MCF 10A (cell line): ENCODE results near the gene FGF5. TPM values are rescaled to one million over a fixed set of nuclear protein-coding genes. Genes with fewer than 3 reads are reported as not detected.

ENCODE experiments used
- BruUV-seq: library from RNA; stranded (reverse); fragments of 400-500 nt; replicated peaks from 2 replicates; lab custom pipeline; 2021; lab: Mats Ljungman, UMichigan
- CTCF ChIA-PET: fragments of 300-600 bp; sonication (Branson Sonifier 250); formaldehyde crosslinking; extraction: SDS; loops from one replicate; lab custom pipeline; 2021; ENCODE audit warnings: antibody characterized with exemption, inconsistent platforms; lab: Yijun Ruan, JAX
- POLR2A ChIA-PET: fragments of 300-600, 350-650 bp; sonication (Branson Sonifier 250); formaldehyde crosslinking; extraction: SDS; loops from one replicate; lab custom pipeline; 2020; ENCODE audit warnings: antibody characterized with exemption, inconsistent platforms; lab: Yijun Ruan, JAX
- DNase-seq: peaks from one replicate; pipeline ENCODE4 v3.0.0-alpha.2; 2018; ENCODE audit not compliant: unreplicated experiment
- H3K27ac Mint-ChIP-seq: one replicate; pipeline ENCODE4 v1.8.0; 2022; ENCODE audit warnings: mild to moderate bottlenecking, low read depth, mixed read lengths; ENCODE audit not compliant: unreplicated experiment
- H3K27me3 Mint-ChIP-seq: one replicate; pipeline ENCODE4 v1.8.0; 2022; ENCODE audit warnings: mixed read lengths; ENCODE audit not compliant: insufficient read depth, unreplicated experiment
- H3K36me3 Mint-ChIP-seq: one replicate; pipeline ENCODE4 v1.8.0; 2022; ENCODE audit warnings: mild to moderate bottlenecking, moderate library complexity, mixed read lengths; ENCODE audit not compliant: insufficient read depth, unreplicated experiment
- H3K4me1 Mint-ChIP-seq: one replicate; pipeline ENCODE4 v1.8.0; 2022; ENCODE audit warnings: mixed read lengths; ENCODE audit not compliant: insufficient read depth, unreplicated experiment
- H3K4me3 Mint-ChIP-seq: one replicate; pipeline ENCODE4 v1.8.0; 2022; ENCODE audit warnings: mild to moderate bottlenecking, moderate library complexity, mixed read lengths; ENCODE audit not compliant: unreplicated experiment
- H3K9me3 Mint-ChIP-seq: one replicate; pipeline ENCODE4 v1.8.0; 2022; ENCODE audit warnings: mixed read lengths; ENCODE audit not compliant: unreplicated experiment
- CTCF ChIP-seq: fragments of 200-600 bp; IDR thresholded peaks from one replicate; pipeline ENCODE4 v1.8.0; 2022; ENCODE audit warnings: antibody characterized with exemption, mild to moderate bottlenecking; ENCODE audit not compliant: unreplicated experiment
- intact Hi-C: fragments of 100-400 bp; cut with micrococcal nuclease; formaldehyde crosslinking; loops from 2 replicates; pipeline ENCODE4 v1.14.1; 2022
- total RNA-seq: library from RNA; stranded (reverse); gene quantifications from 2 replicates; pipeline ENCODE4 v1.2.3, GENCODE V29; 2022

Gene FGF5
- total RNA-seq, 1 experiment from 2014 or later: not detected

GRCh38 chr4:80229128-80229527 lies 37.3 kb upstream of the FGF5 start:
- no peaks in the 10 kb centered on the region for H3K27me3 Mint-ChIP-seq
- no peaks in the 10 kb centered on the region for H3K9me3 Mint-ChIP-seq
- no peaks in the 10 kb centered on the region for H3K4me1 Mint-ChIP-seq
- intact Hi-C loops: no loop called here
- CTCF ChIA-PET: interaction anchor here (0.7 to 1.2 kb wide), 4 partner anchors 94 to 1142 kb away, joined by 3 to 4 read pairs (median 3); no protein-coding TSS in a partner anchor
- H3K4me3 Mint-ChIP-seq: no peak overlapping the region
- TF ChIP-seq CTCF: no peak
- POLR2A ChIA-PET: no interaction called here
- H3K36me3 Mint-ChIP-seq: no peaks in the 10 kb centered on the region
- DNase-seq: no peak
- no TSS peak for BruUV-seq
- no peak overlapping the region for H3K27ac Mint-ChIP-seq

GRCh38 chr4:80229590-80229989 lies 36.9 kb upstream of the FGF5 start:
- H3K4me3 Mint-ChIP-seq: no peak overlapping the region
- ChIA-PET CTCF (interaction anchor here (0.8 to 1.2 kb wide), 4 partner anchors 51 to 312 kb away, joined by 3 to 4 read pairs (median 3); no protein-coding TSS in a partner anchor), POLR2A (no interaction called here)
- H3K9me3 Mint-ChIP-seq: no peaks in the 10 kb centered on the region
- intact Hi-C loops: no loop called here
- no TSS peak for BruUV-seq
- H3K27ac Mint-ChIP-seq: no peak overlapping the region
- DNase-seq: no peak
- no peaks in the 10 kb centered on the region for H3K36me3 Mint-ChIP-seq
- no peaks in the 10 kb centered on the region for H3K27me3 Mint-ChIP-seq
- no peaks in the 10 kb centered on the region for H3K4me1 Mint-ChIP-seq
- TF ChIP-seq CTCF: no peak

GRCh38 chr4:80231180-80231579 lies 35.3 kb upstream of the FGF5 start:
- ChIA-PET POLR2A (no interaction called here), CTCF (interaction anchor here (0.6 to 1.5 kb wide), 3 partner anchors 11 to 1291 kb away, joined by 3 to 5 read pairs (median 3); no protein-coding TSS in a partner anchor)
- no peaks in the 10 kb centered on the region for H3K27me3 Mint-ChIP-seq
- no peak overlapping the region for H3K27ac Mint-ChIP-seq
- no peak for DNase-seq
- no peaks in the 10 kb centered on the region for H3K9me3 Mint-ChIP-seq
- H3K4me3 Mint-ChIP-seq: no peak overlapping the region
- BruUV-seq: no TSS peak
- no peak for TF ChIP-seq CTCF
- peaks cover 4% of the 10 kb centered on the region for H3K36me3 Mint-ChIP-seq
- H3K4me1 Mint-ChIP-seq: peaks cover 6% of the 10 kb centered on the region
- intact Hi-C loops: no loop called here

- peaks cover 8% of the 10 kb centered on the region for H3K4me1 Mint-ChIP-seq
- no peak for DNase-seq
- H3K36me3 Mint-ChIP-seq: peaks cover 4% of the 10 kb centered on the region
- intact Hi-C loops: no loop called here
- POLR2A ChIA-PET: interaction anchor here (1.0 to 1.1 kb wide), 2 partner anchors 24 to 39 kb away, joined by 3 read pairs; no protein-coding TSS in a partner anchor
- H3K9me3 Mint-ChIP-seq: no peaks in the 10 kb centered on the region
- no peak overlapping the region for H3K27ac Mint-ChIP-seq
- TF ChIP-seq CTCF: no peak
- no peaks in the 10 kb centered on the region for H3K27me3 Mint-ChIP-seq
- CTCF ChIA-PET: interaction anchor here (0.7 to 1.1 kb wide), 2 partner anchors 12 to 103 kb away, joined by 3 to 4 read pairs; partner anchors contain the start of gene CFAP299
- BruUV-seq: no TSS peak
- no peak overlapping the region for H3K4me3 Mint-ChIP-seq
Observed at GRCh38 chr4:80232707-80233370, 33.6 kb upstream of the FGF5 start.
